Stimulated activated CD4-positive, alpha-beta T cell treated with anti-CD3 and anti-CD28 coated beads, Interleukin-12 subunit alpha, Interleukin-12 subunit beta, amount 100 ng/mL, for 48 hours (primary cell): ENCODE data around the gene ABHD2.
"Not testable (repeated sequence)": the region's sequence is repeated elsewhere in the genome, so short reads cannot be mapped to it uniquely, and the experiment has no call there.

Experiments used
- DNase-seq, 3 donors: peaks; one replicate each; pipeline ENCODE4 v3.0.0-alpha.2; 2020; ENCODE audit warnings: low read depth in 2 of 3, low spot score in 1 of 3

Gene ABHD2

GRCh38 chr15:89087830-89088604 is at the start of gene ABHD2:
Gene ABHD2, plus strand, starts transcription at chr15:89088456. Its CDS starts 27,872 bp downstream, at chr15:89116328.
- DNase-seq: peak; percentile 98 to 100 (median 98)

DNA sequence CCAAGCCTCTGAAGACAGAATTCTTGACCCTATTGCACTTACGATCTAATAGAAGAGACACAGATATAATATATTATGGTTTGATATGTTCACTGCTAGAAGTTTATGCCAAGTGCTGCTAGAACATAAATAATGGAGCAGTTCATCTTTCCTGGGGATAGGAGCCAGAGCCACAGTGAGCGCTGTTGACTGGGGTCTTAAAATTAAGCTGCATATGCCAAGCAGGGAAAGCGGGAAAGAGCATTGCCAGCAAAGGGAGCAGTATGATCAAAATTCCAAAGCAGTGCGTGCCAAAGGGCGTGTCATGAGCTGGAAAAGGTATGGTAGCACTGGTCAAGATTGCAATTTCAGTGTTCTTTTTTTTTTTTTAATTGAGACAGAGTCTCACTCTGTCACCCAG is 49.1 kb upstream of the ABHD2 start:
- DNase-seq: no peak

GRCh38 chr15:89041507-89041906 is 46.7 kb upstream of the ABHD2 start:
- no peak for DNase-seq

GRCh38 chr15:89042387-89042786 is 45.9 kb upstream of the ABHD2 start:
- no peak for DNase-seq

GRCh38 chr15:89043031-89044002 is 44.9 kb upstream of the ABHD2 start:
- DNase-seq: no peak

- DNase-seq: not testable (repeated sequence)
Observed at GRCh38 chr15:89049016-89049666, 39.1 kb upstream of the ABHD2 start.

GRCh38 chr15:89051875-89052274 is 36.4 kb upstream of the ABHD2 start:
- no peak for DNase-seq

DNA sequence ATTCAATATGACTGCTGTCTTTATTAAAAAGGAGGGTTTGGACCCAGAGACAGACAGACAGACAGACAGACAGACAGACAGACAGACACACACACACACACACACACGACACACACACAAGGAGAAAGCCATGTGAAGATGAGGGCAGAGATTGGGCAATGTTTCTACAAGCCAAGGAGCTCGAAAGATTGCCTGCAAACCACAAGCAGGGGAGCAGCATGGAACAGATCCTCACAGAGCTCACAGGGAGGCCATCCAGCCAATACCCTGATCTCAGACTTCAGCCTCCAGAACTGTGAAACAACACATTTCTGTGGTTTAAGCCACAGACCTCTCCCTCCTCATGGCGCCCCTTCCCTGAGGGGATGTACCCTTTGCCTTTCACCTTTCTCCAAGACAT is 35.8 kb upstream of the ABHD2 start:
- no peak for DNase-seq

DNA sequence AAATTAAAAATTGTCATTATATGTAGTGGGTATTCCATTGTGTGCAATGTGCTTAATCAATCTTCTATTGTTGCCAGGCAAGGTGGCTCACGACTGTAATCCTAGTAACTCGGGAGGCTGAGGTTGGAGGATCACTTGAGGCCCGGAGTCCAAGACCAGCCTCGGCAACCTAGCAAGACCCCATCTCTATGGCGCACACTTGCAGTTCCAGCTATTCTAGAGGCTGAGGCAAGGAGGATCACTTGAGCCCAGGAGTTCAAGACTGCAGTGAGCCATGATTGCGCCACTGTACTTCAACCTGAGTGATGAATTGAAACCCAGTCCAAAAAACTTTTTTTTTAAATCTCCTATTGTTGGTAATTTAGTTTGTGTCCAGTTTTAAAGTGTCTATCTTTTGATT is 33.4 kb upstream of the ABHD2 start:
- DNase-seq: no peak

DNA sequence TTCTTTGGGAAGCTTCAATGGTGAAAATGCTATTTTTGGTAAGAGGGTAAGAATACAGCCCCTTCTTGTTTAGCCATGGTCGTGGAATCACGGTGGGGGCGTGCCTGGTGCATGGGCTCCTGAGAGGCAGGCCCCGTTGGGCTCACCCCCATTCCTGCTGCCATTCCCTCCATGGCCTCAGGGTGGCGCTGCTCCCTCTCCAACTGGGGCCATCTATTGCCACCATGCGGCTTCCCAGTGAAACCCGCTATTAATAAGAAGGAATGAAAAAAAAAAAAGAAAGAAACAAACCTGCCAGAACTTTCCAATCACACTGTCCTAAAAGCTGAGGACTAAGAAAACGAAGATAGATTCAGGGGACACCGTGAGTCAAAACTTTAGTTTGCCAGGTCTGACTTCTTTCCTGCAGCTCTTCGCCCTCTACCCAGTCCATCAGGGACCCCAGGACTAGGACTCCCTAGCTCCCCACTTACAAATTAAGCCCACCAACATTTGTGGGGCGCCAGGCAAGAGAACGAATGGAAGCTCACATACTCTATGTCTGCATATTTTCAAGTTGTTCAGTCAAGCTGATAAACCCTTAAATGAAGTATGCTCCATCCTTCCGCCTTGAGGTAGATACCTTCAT is 30.6 kb upstream of the ABHD2 start:
- DNase-seq: peak; percentile 79 to 93 (median 80)

DNA sequence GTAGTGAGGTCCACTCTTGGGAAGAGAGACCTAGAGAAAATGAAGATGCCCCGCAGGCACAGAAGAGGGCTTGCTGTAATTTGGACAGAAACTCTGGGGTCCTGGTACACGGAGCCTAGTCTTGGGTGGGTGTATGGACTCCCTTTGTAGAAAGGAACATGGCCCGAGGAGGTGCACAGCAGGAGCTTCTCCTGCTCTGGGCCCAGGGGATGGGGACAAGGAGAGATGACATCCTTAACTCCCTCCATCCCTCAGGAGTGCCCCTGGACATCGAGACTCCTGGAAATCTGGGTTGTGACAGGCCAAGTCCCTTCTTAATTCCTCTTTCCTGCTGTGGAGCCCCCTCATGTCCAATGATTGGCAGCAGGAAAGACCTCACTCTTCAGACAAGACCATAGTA is 29.9 kb upstream of the ABHD2 start:
- DNase-seq: no peak

GRCh38 chr15:89058876-89059405 is 29.3 kb upstream of the ABHD2 start:
- DNase-seq: no peak

GRCh38 chr15:89066280-89066679 is 22.0 kb upstream of the ABHD2 start:
- DNase-seq: no peak

DNA sequence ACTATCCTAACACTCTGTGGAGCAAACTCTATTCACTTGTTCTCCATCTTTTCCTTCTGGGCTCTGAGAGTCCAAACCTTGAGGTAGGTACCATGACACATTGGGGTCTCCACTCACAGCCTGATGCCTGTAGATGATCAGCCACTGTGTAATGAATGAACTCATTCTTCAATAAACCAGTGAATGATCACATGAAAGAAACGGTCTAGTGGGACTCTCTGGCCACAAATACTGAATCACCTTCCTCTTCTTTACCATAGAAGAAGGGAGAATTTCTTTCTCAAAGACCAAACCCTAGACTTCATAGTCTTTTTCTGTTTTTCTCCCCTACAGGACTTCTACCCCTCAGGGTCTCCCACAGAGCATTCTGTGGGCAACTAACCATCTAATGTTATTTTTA is 20.5 kb upstream of the ABHD2 start:
- no peak for DNase-seq

DNA sequence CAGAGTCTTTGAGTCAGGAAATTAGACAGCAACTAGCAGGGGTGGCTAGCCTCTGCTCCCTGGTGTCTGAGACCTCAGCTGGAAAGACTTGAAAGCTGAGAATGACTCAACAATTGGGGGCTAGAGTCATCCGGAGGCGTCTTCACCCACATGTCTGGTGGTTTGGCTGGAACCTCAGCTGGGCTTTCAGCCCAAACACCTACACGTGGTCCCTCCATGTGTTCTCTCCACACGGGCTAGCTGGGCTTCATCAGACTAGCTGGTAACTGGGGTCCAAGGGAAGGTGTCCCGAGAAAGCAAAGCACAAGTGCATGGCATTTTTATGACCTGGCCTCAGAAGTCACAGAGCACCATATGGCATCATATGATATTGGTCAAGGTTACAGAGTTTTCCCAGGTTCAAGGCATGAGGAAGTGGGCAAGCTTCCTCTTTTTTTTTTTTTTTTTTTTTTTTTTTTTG is 19.9 kb upstream of the ABHD2 start:
- peak; percentile 47 to 50 (median 49) for DNase-seq

GRCh38 chr15:89070197-89071124 is 17.8 kb upstream of the ABHD2 start:
- no peak for DNase-seq

DNA sequence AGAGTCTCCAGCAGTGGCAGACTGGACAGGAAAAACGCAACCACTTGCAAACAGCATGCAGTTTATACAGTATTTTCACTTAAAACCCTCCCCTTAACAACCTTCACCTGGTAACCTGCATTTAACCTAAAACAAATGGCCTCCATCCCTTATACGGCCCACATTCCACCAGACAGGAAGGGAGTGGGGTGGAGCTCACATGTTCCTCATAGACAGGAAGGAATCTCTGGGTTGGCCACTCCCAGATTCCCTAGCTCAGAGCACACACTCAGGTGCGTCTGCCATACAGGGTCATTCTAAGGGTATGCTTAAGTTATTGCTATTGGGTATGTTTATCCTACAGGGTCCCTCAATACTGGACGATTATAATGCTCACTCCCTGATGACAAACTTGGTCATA is 16.8 kb upstream of the ABHD2 start:
- DNase-seq: no peak

DNA sequence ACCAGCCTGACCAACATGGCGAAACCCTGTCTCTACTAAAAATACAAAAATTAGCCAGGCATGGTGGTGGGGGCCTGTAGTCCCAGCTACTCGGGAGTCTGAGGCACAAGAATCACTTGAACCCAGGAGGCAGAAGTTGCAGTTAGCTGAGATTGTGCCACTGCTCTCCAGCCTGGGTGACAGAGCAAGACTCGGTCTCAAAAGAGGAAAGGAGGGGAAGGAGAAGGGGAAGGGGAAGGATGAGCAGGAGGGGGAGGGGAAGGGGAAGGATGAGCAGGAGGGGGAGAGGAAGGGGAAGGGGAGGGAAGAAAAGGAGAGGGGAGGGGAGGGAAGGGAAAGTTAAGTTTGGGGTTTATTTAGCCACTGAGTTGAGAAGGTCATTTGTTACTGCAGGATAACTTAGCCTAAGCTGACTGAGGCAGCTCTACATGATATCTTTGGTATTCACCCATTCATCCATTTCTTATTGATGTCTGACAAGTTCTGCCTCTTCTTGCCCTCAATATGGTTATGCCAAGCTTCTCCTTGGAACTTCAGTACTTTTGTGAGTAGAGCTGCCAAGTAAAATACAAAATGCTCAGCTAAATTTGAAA is 15.9 kb upstream of the ABHD2 start:
- DNase-seq: no peak

DNA sequence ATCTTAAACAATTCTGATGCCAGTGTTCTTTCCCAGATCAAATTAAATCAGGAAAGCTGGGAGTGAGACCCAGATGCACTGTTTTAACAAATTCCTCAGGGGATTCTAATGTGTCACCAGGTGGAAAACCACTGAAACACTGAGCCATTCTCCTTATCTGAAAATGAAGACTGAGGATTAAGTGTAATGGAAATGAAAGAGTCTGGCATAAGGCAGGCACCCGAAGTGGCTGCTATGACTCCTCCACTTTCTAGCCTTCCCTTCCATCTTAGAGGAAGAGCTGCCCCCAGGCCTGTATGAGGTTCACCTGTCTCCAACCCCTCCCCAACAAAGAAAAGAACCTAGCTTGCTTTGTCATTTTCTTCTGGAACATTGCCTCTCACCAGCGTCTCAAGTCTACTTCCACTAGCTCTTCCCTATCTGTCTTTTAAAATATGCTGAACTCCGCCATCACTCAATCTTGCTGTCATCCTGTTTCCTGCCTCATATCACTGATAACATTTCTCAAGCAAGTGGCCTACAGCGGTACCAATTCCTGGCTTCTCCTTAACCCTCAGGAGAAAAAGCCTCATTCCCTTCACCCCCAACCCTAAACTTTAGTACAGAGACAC is 13.7 kb upstream of the ABHD2 start:
- DNase-seq: no peak
